22Rv1 (cell line): Measurements from ENCODE around the gene SIAH3.

Source experiments
- H3K27ac ChIP-seq: fragments of 450-650 bp; 2 replicates; pipeline ENCODE4 v1.5.1; 2017
- ZFX ChIP-seq: fragments of 450-650 bp; IDR thresholded peaks from 2 replicates; pipeline ENCODE4 v1.6.1; 2017; ENCODE audit warnings: antibody characterized with exemption, borderline replicate concordance
- TF ChIP-seq, protein P1 (sequence below): fragments of 450-650 bp; IDR thresholded peaks from 2 replicates; pipeline ENCODE4 v1.5.1; 2017; ENCODE audit warnings: mild to moderate bottlenecking

SIAH3 gene

DNA sequence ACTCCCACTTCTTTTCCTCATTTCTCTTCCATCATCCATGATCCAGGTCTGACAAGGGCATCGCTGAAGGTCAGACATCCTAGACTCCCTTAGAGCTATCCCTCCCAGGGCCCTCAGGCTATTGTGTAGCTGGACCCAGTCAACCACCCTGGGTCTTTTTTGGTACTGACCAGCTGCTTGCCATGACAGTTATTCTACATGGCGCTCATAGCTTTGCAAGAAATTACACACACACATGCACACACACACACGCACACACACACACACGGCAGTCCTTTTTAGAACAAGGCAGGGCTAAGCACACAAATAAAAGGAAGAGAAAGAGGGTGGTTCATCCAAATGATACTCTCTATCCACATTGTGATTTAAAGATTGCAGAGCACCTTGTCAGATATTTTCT lies 18.3 kb downstream of the SIAH3 start:
- H3K27ac ChIP-seq = no peak overlapping the region
- TF ChIP-seq, protein P1, sequence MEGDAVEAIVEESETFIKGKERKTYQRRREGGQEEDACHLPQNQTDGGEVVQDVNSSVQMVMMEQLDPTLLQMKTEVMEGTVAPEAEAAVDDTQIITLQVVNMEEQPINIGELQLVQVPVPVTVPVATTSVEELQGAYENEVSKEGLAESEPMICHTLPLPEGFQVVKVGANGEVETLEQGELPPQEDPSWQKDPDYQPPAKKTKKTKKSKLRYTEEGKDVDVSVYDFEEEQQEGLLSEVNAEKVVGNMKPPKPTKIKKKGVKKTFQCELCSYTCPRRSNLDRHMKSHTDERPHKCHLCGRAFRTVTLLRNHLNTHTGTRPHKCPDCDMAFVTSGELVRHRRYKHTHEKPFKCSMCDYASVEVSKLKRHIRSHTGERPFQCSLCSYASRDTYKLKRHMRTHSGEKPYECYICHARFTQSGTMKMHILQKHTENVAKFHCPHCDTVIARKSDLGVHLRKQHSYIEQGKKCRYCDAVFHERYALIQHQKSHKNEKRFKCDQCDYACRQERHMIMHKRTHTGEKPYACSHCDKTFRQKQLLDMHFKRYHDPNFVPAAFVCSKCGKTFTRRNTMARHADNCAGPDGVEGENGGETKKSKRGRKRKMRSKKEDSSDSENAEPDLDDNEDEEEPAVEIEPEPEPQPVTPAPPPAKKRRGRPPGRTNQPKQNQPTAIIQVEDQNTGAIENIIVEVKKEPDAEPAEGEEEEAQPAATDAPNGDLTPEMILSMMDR = no peak
- no peak for TF ChIP-seq ZFX

DNA sequence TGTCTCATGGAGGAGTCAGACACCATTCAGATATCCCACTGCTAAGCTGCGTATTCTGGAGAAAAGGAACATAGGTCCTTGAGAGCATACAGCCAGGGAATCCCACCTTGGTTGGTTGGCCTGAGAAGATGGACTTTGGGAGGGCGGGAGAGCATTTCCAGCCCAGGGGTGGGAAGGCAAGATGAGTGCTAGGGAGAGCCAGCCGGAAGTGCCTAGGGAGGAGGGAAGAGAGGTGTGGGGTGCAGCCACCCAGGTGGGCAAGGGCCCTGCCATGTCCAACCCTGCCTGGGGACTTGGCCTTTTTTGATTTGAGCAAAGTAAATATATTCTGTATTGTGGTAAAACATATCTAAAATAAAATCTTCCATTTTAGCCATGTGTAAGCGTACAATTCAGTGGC lies 19.7 kb downstream of the SIAH3 start:
- H3K27ac ChIP-seq = no peak overlapping the region

DNA sequence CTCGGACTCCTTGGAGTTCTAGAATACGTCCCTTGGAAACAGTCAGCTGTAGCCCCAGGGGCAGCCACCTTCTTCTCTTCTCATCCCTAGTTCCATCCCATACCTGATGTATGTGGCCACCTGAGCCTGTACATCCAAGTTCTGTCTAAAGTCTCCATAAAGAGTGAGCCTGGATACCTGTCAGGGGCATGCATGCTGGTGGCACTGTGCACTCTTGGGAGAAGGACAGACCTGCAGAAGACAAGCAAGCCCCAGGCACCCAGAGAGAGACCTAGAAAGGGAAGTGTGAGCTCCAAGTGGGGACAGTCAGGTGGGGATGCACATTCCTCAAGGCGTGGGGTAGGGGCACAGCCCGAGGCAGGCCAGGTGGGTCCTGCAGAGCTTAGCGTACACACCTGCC lies 21.4 kb downstream of the SIAH3 start:
- TF ChIP-seq, protein P1 = no peak
- TF ChIP-seq ZFX = no peak
- H3K27ac ChIP-seq = no peak overlapping the region

More for the DNA sequence above, 19.7 kb downstream of the SIAH3 start:
- TF ChIP-seq ZFX = no peak
- TF ChIP-seq, protein P1 = no peak

DNA sequence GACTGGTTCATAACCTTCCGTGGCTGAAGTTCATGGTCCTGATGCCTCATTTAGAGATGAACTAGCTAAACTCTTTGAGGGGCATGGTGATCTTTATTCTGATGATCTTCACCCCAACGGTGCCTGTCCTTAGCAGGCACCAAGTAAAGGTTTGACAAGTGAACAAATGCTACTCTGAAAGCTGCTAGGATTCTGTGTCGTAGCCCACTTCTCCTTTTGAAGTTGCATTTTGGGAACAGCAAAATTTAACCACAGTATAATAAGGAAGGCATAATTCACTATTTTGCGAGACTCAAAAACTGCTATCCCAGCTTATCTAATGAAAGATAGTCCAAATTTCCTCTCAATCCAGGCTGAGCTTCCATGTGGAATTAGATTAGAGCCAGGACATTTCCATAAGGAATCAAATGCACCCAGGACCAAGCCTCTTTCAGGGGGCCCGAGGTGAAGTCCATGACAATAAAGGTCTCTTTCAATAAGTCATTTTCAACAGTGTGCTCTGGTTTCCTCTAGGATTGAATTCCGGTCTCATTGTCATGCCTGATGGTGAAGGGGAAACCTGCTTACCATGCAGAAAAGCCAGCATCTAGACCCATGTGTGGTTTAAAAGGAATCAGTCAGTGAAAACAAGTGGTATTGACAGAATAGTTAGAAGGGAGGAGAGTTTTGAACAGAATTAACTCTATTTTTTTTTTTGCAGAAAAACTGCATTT lies 23.1 kb downstream of the SIAH3 start:
- H3K27ac ChIP-seq = no peak overlapping the region
- TF ChIP-seq ZFX = no peak
- TF ChIP-seq, protein P1 = no peak

DNA sequence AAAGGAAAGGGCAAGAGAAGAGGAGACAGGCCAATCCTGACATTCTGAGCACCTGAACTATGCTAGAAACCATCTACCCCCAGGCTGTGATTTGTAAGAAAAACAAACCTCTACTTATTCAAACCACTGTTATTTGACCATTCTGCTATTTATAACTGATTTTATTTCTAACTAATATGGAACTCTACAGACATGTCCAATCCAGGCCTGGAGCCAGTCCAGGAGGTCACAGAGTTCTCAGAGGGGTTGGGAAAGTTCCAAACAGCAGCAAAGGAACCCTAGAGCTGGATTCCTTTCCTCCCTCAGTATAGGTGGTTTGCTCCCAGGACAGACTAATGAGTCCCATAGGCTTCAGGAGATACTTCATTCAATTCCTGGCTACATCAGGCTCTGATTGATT lies 24.2 kb downstream of the SIAH3 start:
- no peak for TF ChIP-seq ZFX
- TF ChIP-seq, protein P1 = no peak
- H3K27ac ChIP-seq = no peak overlapping the region

DNA sequence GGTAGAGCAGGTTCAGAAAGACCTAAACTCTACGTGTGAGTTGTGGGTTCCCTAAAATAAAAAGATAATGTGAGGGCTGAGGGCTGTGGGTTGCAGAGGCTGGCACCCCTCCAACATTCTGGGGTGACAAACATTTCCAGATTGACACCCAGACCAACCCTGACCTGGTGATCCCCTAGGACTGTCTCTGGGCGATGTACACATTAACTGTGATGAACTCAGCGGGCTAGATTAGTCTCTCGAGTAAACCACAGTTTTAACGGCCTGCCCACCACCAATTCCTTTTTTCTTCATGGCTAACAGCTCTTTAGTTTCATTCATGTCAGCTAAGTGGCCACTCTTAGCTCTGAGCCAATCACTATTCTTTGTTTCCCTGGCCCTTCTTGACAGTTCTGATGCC lies 24.8 kb downstream of the SIAH3 start:
- H3K27ac ChIP-seq = no peak overlapping the region
- TF ChIP-seq ZFX = no peak
- TF ChIP-seq, protein P1 = no peak

DNA sequence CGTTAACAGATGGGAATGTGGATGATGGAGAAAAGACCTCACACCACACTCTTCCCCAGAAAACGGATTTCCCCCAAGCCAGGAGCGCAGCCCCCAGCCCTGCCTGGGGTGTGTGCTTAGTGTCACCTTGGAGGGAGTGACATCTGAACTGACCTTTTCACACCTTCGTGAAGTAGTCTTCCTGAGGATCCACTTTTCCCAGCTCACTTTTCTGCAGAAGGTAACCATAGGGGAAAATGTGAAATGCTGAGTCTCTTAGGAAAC lies 26.2 kb downstream of the SIAH3 start:
- no peak overlapping the region for H3K27ac ChIP-seq
- TF ChIP-seq ZFX = no peak
- TF ChIP-seq, protein P1 = no peak
